HL-60 (cell line): ENCODE results near the gene SNAPIN.

Experiments used
- DNase-seq, 2 experiments: peaks; one replicate each; pipeline ENCODE4 v3.0.0-alpha.2; 2010 to 2020; ENCODE audit warnings: low read depth in 1 of 2, low spot score in 1 of 2
- H3K27ac ChIP-seq: fragments of 250-450 bp; sonication (Bioruptor Pico); replicated peaks from 2 replicates; pipeline ENCODE4 v1.5.1; 2020; ENCODE audit warnings: mild to moderate bottlenecking, moderate library complexity
- H3K27me3 ChIP-seq: fragments of 250-450 bp; sonication (Bioruptor Pico); 2 replicates; pipeline ENCODE4 v1.5.1; 2021; ENCODE audit warnings: mild to moderate bottlenecking, moderate library complexity; ENCODE audit not compliant: insufficient read depth, poor library complexity, severe bottlenecking
- H3K4me3 ChIP-seq: replicated peaks from 2 replicates; pipeline ENCODE4 v1.5.1; 2011; ENCODE audit warnings: mild to moderate bottlenecking, control low read depth, low read length; ENCODE audit not compliant: insufficient read depth
- CTCF ChIP-seq: IDR thresholded peaks from one replicate; pipeline ENCODE4 v1.5.1; 2011; ENCODE audit warnings: low read length, control low read depth, inconsistent platforms; ENCODE audit not compliant: insufficient read depth
- GABPA ChIP-seq: IDR thresholded peaks from 2 replicates; pipeline ENCODE4 v1.6.1; 2012; ENCODE audit warnings: low read depth
- POLR2AphosphoS5 ChIP-seq: IDR thresholded peaks from 2 replicates; pipeline ENCODE4 v1.6.1; 2012; ENCODE audit warnings: low read depth
- REST ChIP-seq: IDR thresholded peaks from 2 replicates; pipeline ENCODE4 v1.6.1; 2012; ENCODE audit warnings: low read depth; ENCODE audit not compliant: insufficient replicate concordance
- SPI1 ChIP-seq: IDR thresholded peaks from 2 replicates; pipeline ENCODE4 v1.6.1; 2012; ENCODE audit warnings: low read depth, mild to moderate bottlenecking, borderline replicate concordance

The SNAPIN gene

GRCh38 chr1:153688736-153689328 lies 30.3 kb downstream of the SNAPIN start:
- TF ChIP-seq CTCF (no peak), REST (no peak), SPI1 (no peak), POLR2AphosphoS5 (no peak), GABPA (no peak)
- DNase-seq = no peak
- Histone ChIP-seq H3K4me3 (no peak overlapping the region), H3K27ac (no peak overlapping the region), H3K27me3 (no peaks in the 10 kb centered on the region)

GRCh38 chr1:153693466-153693865 lies 35.0 kb downstream of the SNAPIN start:
- no peak for DNase-seq

More at GRCh38 chr1:153693466-153693865, 35.0 kb downstream of the SNAPIN start:
- Histone ChIP-seq H3K27me3 (no peaks in the 10 kb centered on the region), H3K27ac (no peak overlapping the region), H3K4me3 (no peak overlapping the region)
- TF ChIP-seq POLR2AphosphoS5 (no peak), REST (no peak), GABPA (no peak), SPI1 (no peak), CTCF (no peak)
